ENCODE data around the gene ZNF530.

ZNF530 gene

GRCh38 chr19:57599761-57600383, at the start of gene ZNF530:
Gene ZNF530, plus strand, starts transcription at chr19:57599885. Its CDS starts 4,461 bp downstream, at chr19:57604346.
- FAIRE-seq = peak; percentile 60

GRCh38 chr19:57552432-57552831, 47.3 kb upstream of the ZNF530 start:
- no peak for FAIRE-seq

- FAIRE-seq = no peak
Measured at GRCh38 chr19:57557659-57558058, 42.0 kb upstream of the ZNF530 start.

GRCh38 chr19:57558525-57558924, 41.2 kb upstream of the ZNF530 start:
- no peak for FAIRE-seq

GRCh38 chr19:57559008-57559403, 40.7 kb upstream of the ZNF530 start:
- FAIRE-seq = no peak

GRCh38 chr19:57559404-57560025, 40.2 kb upstream of the ZNF530 start, which contains the start of gene ZNF550:
Gene ZNF550, minus strand, starts transcription at chr19:57559863. Its CDS starts 181 bp downstream, at chr19:57559682.
- FAIRE-seq = no peak

GRCh38 chr19:57560049-57560491, 39.6 kb upstream of the ZNF530 start:
- no peak for FAIRE-seq

GRCh38 chr19:57563547-57563946, 36.1 kb upstream of the ZNF530 start:
- no peak for FAIRE-seq

- no peak for FAIRE-seq
Measured at GRCh38 chr19:57566396-57567265, 33.1 kb upstream of the ZNF530 start.

GRCh38 chr19:57570707-57571106, 29.0 kb upstream of the ZNF530 start:
- no peak for FAIRE-seq

GRCh38 chr19:57572415-57572947, 27.2 kb upstream of the ZNF530 start:
- FAIRE-seq = no peak

GRCh38 chr19:57576661-57577060, 23.0 kb upstream of the ZNF530 start:
- no peak for FAIRE-seq

GRCh38 chr19:57578487-57579205, 21.0 kb upstream of the ZNF530 start, which contains the start of gene ZNF416:
Gene ZNF416, minus strand, starts transcription at chr19:57578911. Its CDS starts 207 bp downstream, at chr19:57578704.
- FAIRE-seq = peak; percentile 97

GRCh38 chr19:57583104-57583520, 16.6 kb upstream of the ZNF530 start:
- FAIRE-seq = no peak

GRCh38 chr19:57583521-57584416, 15.9 kb upstream of the ZNF530 start, which contains the start of gene ZIK1:
Gene ZIK1, plus strand, starts transcription at chr19:57584145. Its CDS starts 212 bp downstream, at chr19:57584357.
- FAIRE-seq = peak; percentile 93

- FAIRE-seq = no peak
Measured at GRCh38 chr19:57587529-57587928, 12.2 kb upstream of the ZNF530 start.

GRCh38 chr19:57599377-57599760, 316 bp upstream of the ZNF530 start:
- FAIRE-seq = no peak

- no peak for FAIRE-seq
Measured at GRCh38 chr19:57606931-57607330, 7.2 kb downstream of the ZNF530 start.

GRCh38 chr19:57611113-57611512, 11.4 kb downstream of the ZNF530 start:
- FAIRE-seq = no peak

GRCh38 chr19:57613941-57614743, 14.5 kb downstream of the ZNF530 start, which contains the start of gene ZNF134:
Gene ZNF134, plus strand, starts transcription at chr19:57614242. Its CDS starts 5,227 bp downstream, at chr19:57619469.
- peak; percentile 4 for FAIRE-seq

Measured in endometrium (tissue), 2 donors.